GM23338 (cell line): ENCODE results near the gene TPST1.

Experiments used
- CREB1 ChIP-seq: fragments of 250-450 bp; sonication (Bioruptor Pico); IDR thresholded peaks from 2 replicates; pipeline ENCODE4 v1.5.0; 2020; ENCODE audit warnings: low read depth, mild to moderate bottlenecking, moderate library complexity
- EZH2 ChIP-seq: fragments of 200-600 bp; sonication (generic); IDR thresholded peaks from one replicate; pipeline ENCODE4 v1.8.0; 2017; ENCODE audit warnings: antibody characterized with exemption, mild to moderate bottlenecking, low read depth; ENCODE audit not compliant: unreplicated experiment
- EZH2phosphoT487 ChIP-seq: fragments of 200-600 bp; sonication (generic); IDR thresholded peaks from one replicate; pipeline ENCODE4 v1.8.1; 2018; ENCODE audit warnings: antibody characterized with exemption; ENCODE audit not compliant: unreplicated experiment
- JUNB ChIP-seq: IDR thresholded peaks from one replicate; pipeline ENCODE4 v1.6.1; 2016; ENCODE audit warnings: antibody characterized with exemption; ENCODE audit not compliant: unreplicated experiment
- NANOG ChIP-seq: IDR thresholded peaks from 2 replicates; pipeline ENCODE4 v1.6.1; 2016; ENCODE audit warnings: antibody characterized with exemption, borderline replicate concordance
- POLR2AphosphoS5 ChIP-seq: IDR thresholded peaks from 2 replicates; pipeline ENCODE4 v1.6.1; 2016; ENCODE audit warnings: antibody characterized with exemption, low read depth
- STAT1 ChIP-seq: IDR thresholded peaks from one replicate; pipeline ENCODE4 v1.6.1; 2016; ENCODE audit warnings: antibody characterized with exemption; ENCODE audit not compliant: unreplicated experiment
- ZNF114 ChIP-seq: fragments of 250-450 bp; sonication (Bioruptor Pico); IDR thresholded peaks from 2 replicates; pipeline ENCODE4 v1.5.0; 2020; ENCODE audit warnings: mild to moderate bottlenecking, moderate library complexity
- ZNF331 ChIP-seq: fragments of 250-450 bp; sonication (Bioruptor Pico); IDR thresholded peaks from 2 replicates; pipeline ENCODE4 v1.5.0; 2020; ENCODE audit warnings: low read depth, mild to moderate bottlenecking, moderate library complexity
- TF ChIP-seq, protein P1 (sequence below), 2 experiments: fragments of 200-600 bp in 1 of 2; sonication (generic) in 1 of 2; conservative IDR thresholded peaks; 2 replicates each; pipeline versions ENCODE4 v1.5.1 to v1.6.1; 2016 to 2017; ENCODE audit warnings: antibody characterized with exemption in 2 of 2, low read depth in 2 of 2, mild to moderate bottlenecking in 2 of 2, moderate library complexity in 1 of 2
- TF ChIP-seq, protein P2 (sequence below): IDR thresholded peaks from 2 replicates; pipeline ENCODE4 v1.6.1; 2016; ENCODE audit warnings: antibody characterized with exemption
- TF ChIP-seq, protein P3 (sequence below): IDR thresholded peaks from one replicate; pipeline ENCODE4 v1.6.1; 2018; ENCODE audit warnings: antibody characterized with exemption; ENCODE audit not compliant: unreplicated experiment

DNA sequence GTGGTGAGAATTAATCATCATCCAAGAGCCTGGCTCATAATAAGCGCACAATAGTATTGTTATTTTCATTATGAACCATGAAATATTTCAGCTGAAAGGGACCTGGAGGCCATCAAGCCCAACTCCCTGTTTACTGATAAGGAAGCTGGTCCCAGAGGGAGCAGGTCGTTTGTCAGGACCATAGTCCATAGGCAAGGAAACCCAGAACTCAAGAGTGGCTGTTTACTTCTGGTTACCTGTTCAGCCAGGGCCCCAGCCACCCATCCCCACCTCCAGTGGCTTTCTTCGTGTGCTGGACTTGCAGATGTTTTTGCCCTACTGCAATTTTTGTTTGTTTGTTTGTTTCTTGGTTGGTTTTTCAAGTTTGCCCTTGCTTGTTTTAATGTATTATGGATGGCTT is 152.0 kb downstream of the TPST1 start:
- TF ChIP-seq, protein P1, sequence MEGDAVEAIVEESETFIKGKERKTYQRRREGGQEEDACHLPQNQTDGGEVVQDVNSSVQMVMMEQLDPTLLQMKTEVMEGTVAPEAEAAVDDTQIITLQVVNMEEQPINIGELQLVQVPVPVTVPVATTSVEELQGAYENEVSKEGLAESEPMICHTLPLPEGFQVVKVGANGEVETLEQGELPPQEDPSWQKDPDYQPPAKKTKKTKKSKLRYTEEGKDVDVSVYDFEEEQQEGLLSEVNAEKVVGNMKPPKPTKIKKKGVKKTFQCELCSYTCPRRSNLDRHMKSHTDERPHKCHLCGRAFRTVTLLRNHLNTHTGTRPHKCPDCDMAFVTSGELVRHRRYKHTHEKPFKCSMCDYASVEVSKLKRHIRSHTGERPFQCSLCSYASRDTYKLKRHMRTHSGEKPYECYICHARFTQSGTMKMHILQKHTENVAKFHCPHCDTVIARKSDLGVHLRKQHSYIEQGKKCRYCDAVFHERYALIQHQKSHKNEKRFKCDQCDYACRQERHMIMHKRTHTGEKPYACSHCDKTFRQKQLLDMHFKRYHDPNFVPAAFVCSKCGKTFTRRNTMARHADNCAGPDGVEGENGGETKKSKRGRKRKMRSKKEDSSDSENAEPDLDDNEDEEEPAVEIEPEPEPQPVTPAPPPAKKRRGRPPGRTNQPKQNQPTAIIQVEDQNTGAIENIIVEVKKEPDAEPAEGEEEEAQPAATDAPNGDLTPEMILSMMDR (conservative IDR thresholded peaks at IDR 0.05; ENCODE audit: low read depth in 2 of 2): no peak
- TF ChIP-seq EZH2 (no peak), NANOG (no peak), JUNB (no peak), POLR2AphosphoS5 (no peak), CREB1 (CRISPR knock-in tag) (no peak), EZH2phosphoT487 (no peak), STAT1 (no peak), ZNF114 (CRISPR knock-in tag) (no peak), ZNF331 (CRISPR knock-in tag) (no peak)
- TF ChIP-seq, protein P2, sequence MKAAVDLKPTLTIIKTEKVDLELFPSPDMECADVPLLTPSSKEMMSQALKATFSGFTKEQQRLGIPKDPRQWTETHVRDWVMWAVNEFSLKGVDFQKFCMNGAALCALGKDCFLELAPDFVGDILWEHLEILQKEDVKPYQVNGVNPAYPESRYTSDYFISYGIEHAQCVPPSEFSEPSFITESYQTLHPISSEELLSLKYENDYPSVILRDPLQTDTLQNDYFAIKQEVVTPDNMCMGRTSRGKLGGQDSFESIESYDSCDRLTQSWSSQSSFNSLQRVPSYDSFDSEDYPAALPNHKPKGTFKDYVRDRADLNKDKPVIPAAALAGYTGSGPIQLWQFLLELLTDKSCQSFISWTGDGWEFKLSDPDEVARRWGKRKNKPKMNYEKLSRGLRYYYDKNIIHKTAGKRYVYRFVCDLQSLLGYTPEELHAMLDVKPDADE: no peak
- TF ChIP-seq, protein P3, sequence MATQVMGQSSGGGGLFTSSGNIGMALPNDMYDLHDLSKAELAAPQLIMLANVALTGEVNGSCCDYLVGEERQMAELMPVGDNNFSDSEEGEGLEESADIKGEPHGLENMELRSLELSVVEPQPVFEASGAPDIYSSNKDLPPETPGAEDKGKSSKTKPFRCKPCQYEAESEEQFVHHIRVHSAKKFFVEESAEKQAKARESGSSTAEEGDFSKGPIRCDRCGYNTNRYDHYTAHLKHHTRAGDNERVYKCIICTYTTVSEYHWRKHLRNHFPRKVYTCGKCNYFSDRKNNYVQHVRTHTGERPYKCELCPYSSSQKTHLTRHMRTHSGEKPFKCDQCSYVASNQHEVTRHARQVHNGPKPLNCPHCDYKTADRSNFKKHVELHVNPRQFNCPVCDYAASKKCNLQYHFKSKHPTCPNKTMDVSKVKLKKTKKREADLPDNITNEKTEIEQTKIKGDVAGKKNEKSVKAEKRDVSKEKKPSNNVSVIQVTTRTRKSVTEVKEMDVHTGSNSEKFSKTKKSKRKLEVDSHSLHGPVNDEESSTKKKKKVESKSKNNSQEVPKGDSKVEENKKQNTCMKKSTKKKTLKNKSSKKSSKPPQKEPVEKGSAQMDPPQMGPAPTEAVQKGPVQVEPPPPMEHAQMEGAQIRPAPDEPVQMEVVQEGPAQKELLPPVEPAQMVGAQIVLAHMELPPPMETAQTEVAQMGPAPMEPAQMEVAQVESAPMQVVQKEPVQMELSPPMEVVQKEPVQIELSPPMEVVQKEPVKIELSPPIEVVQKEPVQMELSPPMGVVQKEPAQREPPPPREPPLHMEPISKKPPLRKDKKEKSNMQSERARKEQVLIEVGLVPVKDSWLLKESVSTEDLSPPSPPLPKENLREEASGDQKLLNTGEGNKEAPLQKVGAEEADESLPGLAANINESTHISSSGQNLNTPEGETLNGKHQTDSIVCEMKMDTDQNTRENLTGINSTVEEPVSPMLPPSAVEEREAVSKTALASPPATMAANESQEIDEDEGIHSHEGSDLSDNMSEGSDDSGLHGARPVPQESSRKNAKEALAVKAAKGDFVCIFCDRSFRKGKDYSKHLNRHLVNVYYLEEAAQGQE: no peak
